Measurements from ENCODE around the gene MUSK. TPM values are rescaled to one million over a fixed set of nuclear protein-coding genes. Genes with fewer than 3 reads are reported as not detected.

The MUSK gene
- total RNA-seq, 2 donors from 2014 or later: 0.71 TPM; not detected in 1

DNA sequence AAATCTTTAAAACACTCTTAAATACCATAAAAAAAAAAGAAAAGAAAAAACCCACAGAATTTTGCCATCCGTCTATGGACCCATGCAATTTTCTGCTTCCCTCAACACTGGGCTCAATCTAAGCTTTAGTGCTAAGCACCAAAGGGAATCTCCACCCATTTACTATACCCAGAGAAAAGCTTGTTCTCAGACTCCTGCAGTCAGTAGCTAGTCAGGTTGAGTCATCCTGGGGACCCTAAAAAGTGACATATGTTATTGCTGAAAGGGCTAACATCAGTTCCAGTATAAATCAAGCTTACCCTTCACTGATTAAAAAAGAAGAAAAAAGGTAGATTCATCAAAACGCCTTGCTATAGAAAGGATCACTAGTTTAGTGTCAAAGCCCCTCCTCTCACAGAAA is 177.6 kb downstream of the MUSK start:
- DNase-seq (ENCODE audit: low spot score) (no peak), ATAC-seq (ENCODE audit: insufficient number of reproducible peaks, low FRiP score, low read depth) (no peak)
- Histone ChIP-seq H3K9me3 (no peaks in the 10 kb centered on the region), H3K36me3 (no peaks in the 10 kb centered on the region), H3K27ac (no peak overlapping the region), H3K4me1 (ENCODE audit: control insufficient read depth in 1 of 2, low read depth in 2 of 2) (peaks cover 4 to 12% of the 10 kb centered on the region in 2 donors), H3K4me3 (no peak overlapping the region), H3K27me3 (replicated peaks; ENCODE audit: insufficient read depth) (no peaks in the 10 kb centered on the region)
- TF ChIP-seq, protein P1, sequence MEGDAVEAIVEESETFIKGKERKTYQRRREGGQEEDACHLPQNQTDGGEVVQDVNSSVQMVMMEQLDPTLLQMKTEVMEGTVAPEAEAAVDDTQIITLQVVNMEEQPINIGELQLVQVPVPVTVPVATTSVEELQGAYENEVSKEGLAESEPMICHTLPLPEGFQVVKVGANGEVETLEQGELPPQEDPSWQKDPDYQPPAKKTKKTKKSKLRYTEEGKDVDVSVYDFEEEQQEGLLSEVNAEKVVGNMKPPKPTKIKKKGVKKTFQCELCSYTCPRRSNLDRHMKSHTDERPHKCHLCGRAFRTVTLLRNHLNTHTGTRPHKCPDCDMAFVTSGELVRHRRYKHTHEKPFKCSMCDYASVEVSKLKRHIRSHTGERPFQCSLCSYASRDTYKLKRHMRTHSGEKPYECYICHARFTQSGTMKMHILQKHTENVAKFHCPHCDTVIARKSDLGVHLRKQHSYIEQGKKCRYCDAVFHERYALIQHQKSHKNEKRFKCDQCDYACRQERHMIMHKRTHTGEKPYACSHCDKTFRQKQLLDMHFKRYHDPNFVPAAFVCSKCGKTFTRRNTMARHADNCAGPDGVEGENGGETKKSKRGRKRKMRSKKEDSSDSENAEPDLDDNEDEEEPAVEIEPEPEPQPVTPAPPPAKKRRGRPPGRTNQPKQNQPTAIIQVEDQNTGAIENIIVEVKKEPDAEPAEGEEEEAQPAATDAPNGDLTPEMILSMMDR (IDR thresholded peaks at IDR 0.05): no peak

DNA sequence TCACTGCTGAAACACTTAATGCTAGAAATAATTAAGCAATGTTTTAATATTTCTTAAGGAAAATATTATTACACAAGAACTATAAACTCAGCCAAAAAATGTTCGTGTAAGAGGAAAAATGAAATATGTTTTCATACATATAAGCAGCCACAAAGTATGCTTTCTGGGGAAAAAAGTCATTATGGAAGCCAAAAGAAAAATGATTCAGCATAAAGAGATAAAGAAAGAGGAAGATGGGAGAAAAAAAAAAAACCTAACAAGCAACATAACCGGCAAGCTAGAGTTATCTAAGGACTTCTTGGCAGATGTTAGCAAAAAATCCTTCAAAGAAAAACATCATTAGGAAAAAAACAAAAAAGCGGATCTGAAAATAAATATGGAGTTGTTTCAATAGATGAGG is 179.1 kb downstream of the MUSK start:
- TF ChIP-seq, protein P1 (IDR thresholded peaks at IDR 0.05): no peak
- Histone ChIP-seq H3K9me3 (no peaks in the 10 kb centered on the region), H3K4me3 (peak overlapping the region; percentile 39), H3K27ac (peak overlapping the region in 1 of 2 donors; percentile 1), H3K36me3 (no peaks in the 10 kb centered on the region), H3K27me3 (replicated peaks; ENCODE audit: insufficient read depth) (no peaks in the 10 kb centered on the region), H3K4me1 (ENCODE audit: control insufficient read depth in 1 of 2, low read depth in 2 of 2) (peaks cover 4 to 12% of the 10 kb centered on the region in 2 donors)
- no peak for DNase-seq (ENCODE audit: low spot score)
- no peak for ATAC-seq (ENCODE audit: insufficient number of reproducible peaks, low FRiP score, low read depth)

DNA sequence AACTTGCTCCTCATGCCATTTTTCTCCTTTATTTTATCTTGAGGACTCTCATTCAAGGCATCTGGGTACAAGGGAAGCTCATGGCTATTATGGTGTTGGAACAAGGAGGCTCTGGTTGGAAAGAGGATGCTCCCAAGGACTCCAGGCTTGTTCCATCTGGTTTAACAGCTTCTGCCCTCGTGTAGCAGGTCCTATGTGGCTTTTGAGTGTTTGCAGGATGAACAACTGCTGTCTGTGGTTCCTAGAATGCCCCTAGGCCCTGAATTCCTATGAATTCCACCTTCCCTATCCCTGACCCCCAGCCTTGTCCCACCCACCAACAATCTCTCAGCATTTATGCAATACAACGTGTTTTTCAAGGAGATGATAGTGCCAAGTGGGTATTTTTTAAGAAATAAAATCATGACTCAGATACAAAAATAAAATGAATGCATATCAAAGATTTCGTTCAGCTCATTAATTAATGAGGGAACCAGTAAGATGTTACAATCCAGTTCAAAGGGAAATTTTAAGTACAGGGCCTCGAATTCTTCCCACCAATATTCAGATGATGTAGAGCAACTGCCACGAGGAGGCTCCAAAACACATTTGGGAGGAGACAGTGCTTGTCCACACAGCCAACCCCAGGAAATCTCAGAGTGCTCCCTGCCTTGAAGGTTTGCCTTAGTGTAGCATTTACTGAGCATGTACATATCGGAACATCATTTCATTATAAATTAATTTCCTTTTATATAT is 182.0 kb downstream of the MUSK start:
- no peak overlapping the region for H3K27ac ChIP-seq
- DNase-seq (ENCODE audit: low spot score): no peak
- H3K9me3 ChIP-seq: peaks cover 7% of the 10 kb centered on the region
- no peak for ATAC-seq (ENCODE audit: insufficient number of reproducible peaks, low FRiP score, low read depth)
- no peak overlapping the region for H3K4me3 ChIP-seq
- H3K36me3 ChIP-seq: no peaks in the 10 kb centered on the region
- TF ChIP-seq, protein P1 (IDR thresholded peaks at IDR 0.05): no peak
- H3K27me3 ChIP-seq (replicated peaks; ENCODE audit: insufficient read depth): no peaks in the 10 kb centered on the region
- H3K4me1 ChIP-seq (ENCODE audit: control insufficient read depth in 1 of 2, low read depth in 2 of 2): peaks cover 4 to 12% of the 10 kb centered on the region in 2 donors

Other genes with a start within 250 kb of the MUSK start
- 10 to 100 TPM; 32.0 to 53.6 TPM for gene SVEP1, start 89.0 kb upstream of the MUSK start, total RNA-seq